ENCODE measurements around the gene TSC22D4.
"Not testable (repeated sequence)": the region's sequence is repeated elsewhere in the genome, so short reads cannot be mapped to it uniquely, and the experiment has no call there.

TSC22D4 gene

GRCh38 chr7:100478958-100479660 is at the start of gene TSC22D4:
Gene TSC22D4, minus strand, starts transcription at chr7:100479214. Its CDS starts 1,176 bp downstream, at chr7:100478038.
- DNase-seq, result peak; percentile 93

- not testable (repeated sequence) for DNase-seq
These were observed 49.3 kb upstream of the TSC22D4 start for GRCh38 chr7:100528108-100528866.

- not testable (repeated sequence) for DNase-seq
These were observed 44.2 kb upstream of the TSC22D4 start for GRCh38 chr7:100523192-100523591.

GRCh38 chr7:100521909-100522593 is 43.0 kb upstream of the TSC22D4 start:
- DNase-seq, result not testable (repeated sequence)

- no peak for DNase-seq
These were observed 42.1 kb upstream of the TSC22D4 start for GRCh38 chr7:100521076-100521475.

GRCh38 chr7:100520138-100520537 is 41.1 kb upstream of the TSC22D4 start:
- DNase-seq, result no peak

- DNase-seq, result no peak
These were observed 40.6 kb upstream of the TSC22D4 start for GRCh38 chr7:100519580-100519979.

- DNase-seq, result no peak
These were observed 38.3 kb upstream of the TSC22D4 start for GRCh38 chr7:100517305-100517704.

GRCh38 chr7:100516135-100516812 is 37.3 kb upstream of the TSC22D4 start:
- peak; percentile 99 for DNase-seq

GRCh38 chr7:100515072-100515532 is 36.1 kb upstream of the TSC22D4 start:
- peak; percentile 93 for DNase-seq

- no peak for DNase-seq
These were observed 34.3 kb upstream of the TSC22D4 start for GRCh38 chr7:100513212-100513810.

- no peak for DNase-seq
These were observed 31.6 kb upstream of the TSC22D4 start for GRCh38 chr7:100510437-100511239.

- peak; percentile 95 for DNase-seq
These were observed 30.2 kb upstream of the TSC22D4 start for GRCh38 chr7:100509231-100509630.

- no peak for DNase-seq
These were observed 27.4 kb upstream of the TSC22D4 start for GRCh38 chr7:100506356-100506923.

GRCh38 chr7:100504887-100505611 is 26.0 kb upstream of the TSC22D4 start:
- no peak for DNase-seq

- not testable (repeated sequence) for DNase-seq
These were observed 25.0 kb upstream of the TSC22D4 start for GRCh38 chr7:100504031-100504430.

GRCh38 chr7:100500743-100501142 is 21.7 kb upstream of the TSC22D4 start:
- DNase-seq, result not testable (repeated sequence)

GRCh38 chr7:100496509-100496908 is 17.5 kb upstream of the TSC22D4 start:
- DNase-seq, result no peak

- no peak for DNase-seq
These were observed 14.7 kb upstream of the TSC22D4 start for GRCh38 chr7:100493476-100494264.

Data from fibroblast of upper back skin (primary cell).